B cell (primary cell): ENCODE results near the gene FHIP1B. TPM values are rescaled to one million over a fixed set of nuclear protein-coding genes. Genes with fewer than 3 reads are reported as not detected.

Experiments
- ATAC-seq: fragments of 200-7000 bp; cut with Tn5 transposase; one replicate; pipeline ENCODE4 v1.10.0; 2021; ENCODE audit warnings: low read depth, mild to moderate bottlenecking, moderate number of reproducible peaks, moderate library complexity
- CTCF ChIA-PET: fragments of 350-600 bp; sonication (Branson Sonifier 250); formaldehyde crosslinking; loops from one replicate; lab custom pipeline; 2021; ENCODE audit warnings: antibody characterized with exemption, inconsistent platforms; lab: Charles Lee
- POLR2A ChIA-PET: fragments of 350-600 bp; sonication (Branson Sonifier 250); formaldehyde crosslinking; loops from one replicate; lab custom pipeline; 2021; ENCODE audit warnings: antibody characterized with exemption; lab: Charles Lee
- DNase-seq: peaks from one replicate; pipeline ENCODE4 v3.0.0; 2013
- H2AFZ ChIP-seq: 2 replicates; pipeline ENCODE4 v1.6.1; 2012; ENCODE audit warnings: mild to moderate bottlenecking, low read depth, low read length; ENCODE audit not compliant: insufficient read depth, poor library complexity, severe bottlenecking
- H3K27ac ChIP-seq, 2 donors: 1 replicate in 1 of 2; 2 replicates in 1 of 2; pipeline ENCODE4 v1.5.1; 2012 to 2013; ENCODE audit warnings: low read length in 2 of 2, mild to moderate bottlenecking in 2 of 2, moderate library complexity in 1 of 2
- H3K27me3 ChIP-seq, 4 experiments: fragments of 200-600 bp in 1 of 4; sonication (generic) in 1 of 4; replicated peaks in 1 of 4; 1 replicate in 2 of 4; 2 replicates in 2 of 4; pipeline versions ENCODE4 v1.6.1 to v1.7.0; 2013 to 2016; ENCODE audit warnings: low read length in 3 of 4, mild to moderate bottlenecking in 2 of 4, mixed read lengths in 1 of 4, moderate library complexity in 1 of 4; ENCODE audit not compliant: insufficient read depth in 4 of 4, control insufficient read depth in 3 of 4; ENCODE audit errors: control extremely low read depth in 1 of 4
- H3K36me3 ChIP-seq, 2 experiments: replicated peaks in 1 of 2; 1 replicate in 1 of 2; 2 replicates in 1 of 2; pipeline versions ENCODE4 v1.6.1 to v1.7.1; 2013; ENCODE audit warnings: low read length in 1 of 2; ENCODE audit not compliant: insufficient read depth in 2 of 2, control insufficient read depth in 1 of 2; ENCODE audit errors: control extremely low read depth in 1 of 2, extremely low read depth in 1 of 2
- H3K4me1 ChIP-seq, 2 donors: fragments of 200-600 bp in 1 of 2; sonication (generic) in 1 of 2; 1 replicate in 1 of 2; 2 replicates in 1 of 2; pipeline versions ENCODE4 v1.5.1 to v1.6.1; 2013 to 2017; ENCODE audit warnings: low read length in 2 of 2; ENCODE audit not compliant: control insufficient read depth in 2 of 2, insufficient read depth in 2 of 2
- H3K4me2 ChIP-seq: replicated peaks from 2 replicates; pipeline ENCODE3; 2012; ENCODE audit warnings: mild to moderate bottlenecking, low read depth, low read length; ENCODE audit not compliant: poor library complexity, severe bottlenecking
- H3K4me3 ChIP-seq, 5 experiments: fragments of 200-600 bp in 1 of 5; sonication (generic) in 1 of 5; 1 replicate in 3 of 5; 2 replicates in 2 of 5; pipeline versions ENCODE4 v1.5.1 to v1.7.0; 2011 to 2016; ENCODE audit warnings: low read length in 4 of 5, mild to moderate bottlenecking in 4 of 5, low read depth in 2 of 5, control low read depth in 1 of 5, moderate library complexity in 1 of 5; ENCODE audit not compliant: insufficient read depth in 1 of 5; ENCODE audit errors: control extremely low read depth in 1 of 5, extremely low read depth in 1 of 5
- H3K79me2 ChIP-seq: fragments of 200-600 bp; sonication (generic); one replicate; pipeline ENCODE4 v1.6.0; 2016; ENCODE audit warnings: low read length; ENCODE audit not compliant: control insufficient read depth, insufficient read depth
- H3K9ac ChIP-seq: fragments of 200-600 bp; sonication (generic); 2 replicates; pipeline ENCODE4 v1.6.1; 2017; ENCODE audit warnings: mild to moderate bottlenecking, low read length, moderate library complexity
- H3K9me3 ChIP-seq, 3 donors: one replicate each; pipeline versions ENCODE4 v1.6.1 to v1.7.1; 2013; ENCODE audit warnings: low read length in 2 of 3; ENCODE audit not compliant: control insufficient read depth in 2 of 3, insufficient read depth in 1 of 3; ENCODE audit errors: control extremely low read depth in 1 of 3
- H4K20me1 ChIP-seq: 2 replicates; pipeline ENCODE4 v1.6.0; 2012; ENCODE audit warnings: mild to moderate bottlenecking, low read length; ENCODE audit not compliant: insufficient read depth, control insufficient read depth, poor library complexity, severe bottlenecking
- H3K27ac Mint-ChIP-seq: one replicate; pipeline ENCODE4 v1.8.0; 2021; ENCODE audit warnings: mixed read lengths
- H3K27me3 Mint-ChIP-seq: one replicate; pipeline ENCODE4 v1.8.0; 2021; ENCODE audit warnings: mixed read lengths
- H3K4me1 Mint-ChIP-seq: one replicate; pipeline ENCODE4 v1.8.0; 2021; ENCODE audit warnings: mixed read lengths
- H3K4me3 Mint-ChIP-seq: one replicate; pipeline ENCODE4 v1.8.0; 2021; ENCODE audit warnings: mixed read lengths
- H3K9me3 Mint-ChIP-seq: one replicate; pipeline ENCODE4 v1.8.0; 2022; ENCODE audit warnings: mixed read lengths; ENCODE audit not compliant: insufficient read depth
- EZH2 ChIP-seq: IDR thresholded peaks from 2 replicates; pipeline ENCODE4 v1.6.1; 2012; ENCODE audit warnings: borderline replicate concordance, low read depth, mild to moderate bottlenecking, moderate library complexity, low read length; ENCODE audit not compliant: insufficient read depth, poor library complexity, severe bottlenecking
- WGBS: methylation state at CpG from one replicate; pipeline ENCODE4 v1.1.5; 2013; ENCODE audit warnings: missing lambda C conversion rate; ENCODE audit not compliant: insufficient coverage; 5-methylcytosine and 5-hydroxymethylcytosine counted together
- intact Hi-C: fragments of 100-400 bp; cut with micrococcal nuclease; formaldehyde crosslinking; loops from one replicate; pipeline ENCODE4 v1.10.0; 2022
- polyA plus RNA-seq: library from polyadenylated mRNA; depleted of rRNA; stranded (reverse); fragments of >200 nt; gene quantifications from 2 replicates; pipeline ENCODE4 v1.2.3, GENCODE V29; 2012
- total RNA-seq, 2 donors: library from RNA; stranded (reverse); fragments of 120-200 nt in 1 of 2; gene quantifications; 1 replicate in 1 of 2; 2 replicates in 1 of 2; pipeline versions ENCODE4 v1.2.3 to v1.2.4, GENCODE V29; 2013 to 2022
- TF ChIP-seq, protein P1 (sequence below): fragments of 200-600 bp; IDR thresholded peaks from one replicate; pipeline ENCODE4 v1.8.0; 2022; ENCODE audit warnings: antibody characterized with exemption, mild to moderate bottlenecking

Gene FHIP1B
- total and polyA plus RNA-seq, 2 donors (not counting 1 experiment from before 2014, with no cell fraction given) = 37.1 to 44.1 TPM

DNA sequence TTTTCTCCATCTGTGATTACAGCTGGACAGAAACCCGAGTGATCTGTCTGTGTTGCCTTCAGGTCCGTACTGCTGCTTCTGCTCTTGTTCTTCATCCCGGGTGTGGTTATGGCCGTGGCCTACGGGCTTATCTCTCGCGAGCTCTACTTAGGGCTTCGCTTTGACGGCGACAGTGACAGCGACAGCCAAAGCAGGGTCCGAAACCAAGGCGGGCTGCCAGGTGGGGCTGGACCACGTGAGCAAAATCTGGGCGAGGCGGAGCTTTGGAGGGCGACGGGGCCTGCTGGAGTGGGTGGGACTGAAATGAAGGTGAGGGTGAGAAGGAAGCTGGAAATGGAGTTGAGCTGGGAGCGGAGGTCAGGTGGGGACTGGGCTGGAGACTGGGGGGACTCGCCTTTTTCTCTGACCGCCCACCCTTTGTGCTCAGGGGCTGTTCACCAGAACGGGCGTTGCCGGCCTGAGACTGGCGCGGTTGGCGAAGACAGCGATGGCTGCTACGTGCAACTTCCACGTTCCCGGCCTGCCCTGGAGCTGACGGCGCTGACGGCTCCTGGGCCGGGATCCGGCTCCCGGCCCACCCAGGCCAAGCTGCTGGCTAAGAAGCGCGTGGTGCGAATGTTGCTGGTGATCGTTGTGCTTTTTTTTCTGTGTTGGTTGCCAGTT is 36.3 kb upstream of the FHIP1B start:
- Histone ChIP-seq H3K79me2 (no peaks in the 10 kb centered on the region), H3K9ac (no peak overlapping the region), H4K20me1 (no peaks in the 10 kb centered on the region), H3K36me3 (no peaks in the 10 kb centered on the region), H3K9me3 (peaks cover 0 to 9% (median 0%) of the 10 kb centered on the region in 3 donors), H3K4me3 (no peak overlapping the region), H3K27me3 (peaks cover 0 to 10% (median 4%) of the 10 kb centered on the region in 4 experiments), H3K27ac (no peak overlapping the region), H3K4me1 (no peaks in the 10 kb centered on the region), H3K4me2 (no peak overlapping the region), H2AFZ (no peak overlapping the region)
- intact Hi-C loops = no loop called here
- 79% methylated on average over 41 of the region's 41 CpGs for WGBS
- Mint-ChIP-seq H3K4me3 (no peak overlapping the region), H3K27ac (no peak overlapping the region), H3K27me3 (peaks cover 38% of the 10 kb centered on the region), H3K9me3 (no peaks in the 10 kb centered on the region), H3K4me1 (no peaks in the 10 kb centered on the region)
- CTCF ChIA-PET = no interaction called here
- ATAC-seq (no peak), DNase-seq (no peak)
- TF ChIP-seq, protein P1, sequence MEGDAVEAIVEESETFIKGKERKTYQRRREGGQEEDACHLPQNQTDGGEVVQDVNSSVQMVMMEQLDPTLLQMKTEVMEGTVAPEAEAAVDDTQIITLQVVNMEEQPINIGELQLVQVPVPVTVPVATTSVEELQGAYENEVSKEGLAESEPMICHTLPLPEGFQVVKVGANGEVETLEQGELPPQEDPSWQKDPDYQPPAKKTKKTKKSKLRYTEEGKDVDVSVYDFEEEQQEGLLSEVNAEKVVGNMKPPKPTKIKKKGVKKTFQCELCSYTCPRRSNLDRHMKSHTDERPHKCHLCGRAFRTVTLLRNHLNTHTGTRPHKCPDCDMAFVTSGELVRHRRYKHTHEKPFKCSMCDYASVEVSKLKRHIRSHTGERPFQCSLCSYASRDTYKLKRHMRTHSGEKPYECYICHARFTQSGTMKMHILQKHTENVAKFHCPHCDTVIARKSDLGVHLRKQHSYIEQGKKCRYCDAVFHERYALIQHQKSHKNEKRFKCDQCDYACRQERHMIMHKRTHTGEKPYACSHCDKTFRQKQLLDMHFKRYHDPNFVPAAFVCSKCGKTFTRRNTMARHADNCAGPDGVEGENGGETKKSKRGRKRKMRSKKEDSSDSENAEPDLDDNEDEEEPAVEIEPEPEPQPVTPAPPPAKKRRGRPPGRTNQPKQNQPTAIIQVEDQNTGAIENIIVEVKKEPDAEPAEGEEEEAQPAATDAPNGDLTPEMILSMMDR = no peak
- no peak for TF ChIP-seq EZH2
- POLR2A ChIA-PET = no interaction called here

DNA sequence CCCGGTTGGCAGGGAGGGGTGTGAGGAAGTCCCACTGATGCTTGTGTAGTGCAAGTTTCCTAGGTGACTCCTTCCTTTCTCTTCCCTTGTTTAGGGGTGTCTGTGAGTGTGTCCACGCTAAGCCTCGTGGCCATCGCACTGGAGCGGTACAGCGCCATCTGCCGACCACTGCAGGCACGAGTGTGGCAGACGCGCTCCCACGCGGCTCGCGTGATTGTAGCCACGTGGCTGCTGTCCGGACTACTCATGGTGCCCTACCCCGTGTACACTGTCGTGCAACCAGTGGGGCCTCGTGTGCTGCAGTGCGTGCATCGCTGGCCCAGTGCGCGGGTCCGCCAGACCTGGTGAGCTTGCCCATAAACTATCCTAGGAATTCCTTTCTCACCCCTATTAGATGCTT is 35.6 kb upstream of the FHIP1B start:
- Histone ChIP-seq H3K36me3 (no peaks in the 10 kb centered on the region), H3K79me2 (no peaks in the 10 kb centered on the region), H3K4me1 (no peaks in the 10 kb centered on the region), H3K4me3 (no peak overlapping the region), H3K9me3 (peaks cover 0 to 9% (median 0%) of the 10 kb centered on the region in 3 donors), H3K27me3 (peaks cover 0 to 10% (median 4%) of the 10 kb centered on the region in 4 experiments), H3K9ac (no peak overlapping the region), H2AFZ (no peak overlapping the region), H3K27ac (no peak overlapping the region), H4K20me1 (no peaks in the 10 kb centered on the region), H3K4me2 (no peak overlapping the region)
- TF ChIP-seq, protein P1 = no peak
- no peak for TF ChIP-seq EZH2
- POLR2A ChIA-PET = no interaction called here
- H3K27me3 Mint-ChIP-seq = peaks cover 39% of the 10 kb centered on the region
- intact Hi-C loops = no loop called here
- no peak overlapping the region for H3K27ac Mint-ChIP-seq
- no peaks in the 10 kb centered on the region for H3K4me1 Mint-ChIP-seq
- WGBS = 93% methylated on average over 23 of the region's 24 CpGs
- ATAC-seq (no peak), DNase-seq (no peak)
- no peak overlapping the region for H3K4me3 Mint-ChIP-seq
- CTCF ChIA-PET = interaction anchor here (0.8 kb wide), 1 partner anchor 9 kb away, joined by 3 read pairs; no protein-coding TSS in a partner anchor
- H3K9me3 Mint-ChIP-seq = no peaks in the 10 kb centered on the region
